Panc1 (cell line): ENCODE results near the gene KRTAP4-5.

Experiments
- SIN3A ChIP-seq: IDR thresholded peaks from 2 replicates; pipeline ENCODE4 v1.6.1; 2012; ENCODE audit warnings: low read depth, mild to moderate bottlenecking, low read length, moderate library complexity, borderline replicate concordance; ENCODE audit not compliant: insufficient read depth
- TF ChIP-seq, protein P1 (sequence below): fragments of 450-650 bp; IDR thresholded peaks from 2 replicates; pipeline ENCODE4 v1.5.1; 2017; ENCODE audit warnings: mild to moderate bottlenecking
- TF ChIP-seq, protein P2 (sequence below), 2 experiments: IDR thresholded peaks; 2 replicates each; pipeline ENCODE4 v1.6.1; 2011 to 2012; ENCODE audit warnings: low read depth in 2 of 2, control low read depth in 1 of 2, low read length in 1 of 2, mild to moderate bottlenecking in 1 of 2, moderate library complexity in 1 of 2; ENCODE audit not compliant: insufficient read depth in 1 of 2

DNA sequence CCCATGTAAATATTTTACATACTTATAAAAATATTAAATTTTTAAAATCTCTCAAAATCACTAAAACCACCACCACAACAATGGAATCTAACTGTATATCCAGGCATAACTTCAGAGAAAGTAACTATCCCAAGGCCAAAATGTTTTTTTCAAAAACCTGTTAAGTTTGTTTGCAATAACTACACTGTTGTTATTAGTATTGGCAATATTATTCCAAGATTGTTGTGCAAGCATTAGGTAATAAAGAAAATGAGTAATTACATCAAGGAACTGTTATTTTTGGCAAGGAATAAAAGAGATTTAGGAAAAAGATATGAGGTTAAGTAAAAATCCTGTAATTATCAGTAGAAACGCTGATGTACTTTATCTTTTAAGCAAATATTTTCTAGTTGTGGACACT, 22.3 kb downstream of the KRTAP4-5 start:
- no peak for TF ChIP-seq SIN3A
- TF ChIP-seq, protein P1, sequence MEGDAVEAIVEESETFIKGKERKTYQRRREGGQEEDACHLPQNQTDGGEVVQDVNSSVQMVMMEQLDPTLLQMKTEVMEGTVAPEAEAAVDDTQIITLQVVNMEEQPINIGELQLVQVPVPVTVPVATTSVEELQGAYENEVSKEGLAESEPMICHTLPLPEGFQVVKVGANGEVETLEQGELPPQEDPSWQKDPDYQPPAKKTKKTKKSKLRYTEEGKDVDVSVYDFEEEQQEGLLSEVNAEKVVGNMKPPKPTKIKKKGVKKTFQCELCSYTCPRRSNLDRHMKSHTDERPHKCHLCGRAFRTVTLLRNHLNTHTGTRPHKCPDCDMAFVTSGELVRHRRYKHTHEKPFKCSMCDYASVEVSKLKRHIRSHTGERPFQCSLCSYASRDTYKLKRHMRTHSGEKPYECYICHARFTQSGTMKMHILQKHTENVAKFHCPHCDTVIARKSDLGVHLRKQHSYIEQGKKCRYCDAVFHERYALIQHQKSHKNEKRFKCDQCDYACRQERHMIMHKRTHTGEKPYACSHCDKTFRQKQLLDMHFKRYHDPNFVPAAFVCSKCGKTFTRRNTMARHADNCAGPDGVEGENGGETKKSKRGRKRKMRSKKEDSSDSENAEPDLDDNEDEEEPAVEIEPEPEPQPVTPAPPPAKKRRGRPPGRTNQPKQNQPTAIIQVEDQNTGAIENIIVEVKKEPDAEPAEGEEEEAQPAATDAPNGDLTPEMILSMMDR, result no peak
- TF ChIP-seq, protein P2, sequence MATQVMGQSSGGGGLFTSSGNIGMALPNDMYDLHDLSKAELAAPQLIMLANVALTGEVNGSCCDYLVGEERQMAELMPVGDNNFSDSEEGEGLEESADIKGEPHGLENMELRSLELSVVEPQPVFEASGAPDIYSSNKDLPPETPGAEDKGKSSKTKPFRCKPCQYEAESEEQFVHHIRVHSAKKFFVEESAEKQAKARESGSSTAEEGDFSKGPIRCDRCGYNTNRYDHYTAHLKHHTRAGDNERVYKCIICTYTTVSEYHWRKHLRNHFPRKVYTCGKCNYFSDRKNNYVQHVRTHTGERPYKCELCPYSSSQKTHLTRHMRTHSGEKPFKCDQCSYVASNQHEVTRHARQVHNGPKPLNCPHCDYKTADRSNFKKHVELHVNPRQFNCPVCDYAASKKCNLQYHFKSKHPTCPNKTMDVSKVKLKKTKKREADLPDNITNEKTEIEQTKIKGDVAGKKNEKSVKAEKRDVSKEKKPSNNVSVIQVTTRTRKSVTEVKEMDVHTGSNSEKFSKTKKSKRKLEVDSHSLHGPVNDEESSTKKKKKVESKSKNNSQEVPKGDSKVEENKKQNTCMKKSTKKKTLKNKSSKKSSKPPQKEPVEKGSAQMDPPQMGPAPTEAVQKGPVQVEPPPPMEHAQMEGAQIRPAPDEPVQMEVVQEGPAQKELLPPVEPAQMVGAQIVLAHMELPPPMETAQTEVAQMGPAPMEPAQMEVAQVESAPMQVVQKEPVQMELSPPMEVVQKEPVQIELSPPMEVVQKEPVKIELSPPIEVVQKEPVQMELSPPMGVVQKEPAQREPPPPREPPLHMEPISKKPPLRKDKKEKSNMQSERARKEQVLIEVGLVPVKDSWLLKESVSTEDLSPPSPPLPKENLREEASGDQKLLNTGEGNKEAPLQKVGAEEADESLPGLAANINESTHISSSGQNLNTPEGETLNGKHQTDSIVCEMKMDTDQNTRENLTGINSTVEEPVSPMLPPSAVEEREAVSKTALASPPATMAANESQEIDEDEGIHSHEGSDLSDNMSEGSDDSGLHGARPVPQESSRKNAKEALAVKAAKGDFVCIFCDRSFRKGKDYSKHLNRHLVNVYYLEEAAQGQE (IDR thresholded peaks at IDR 0.05; ENCODE audit: insufficient read depth in 1 of 2, low read depth in 2 of 2, low read length in 1 of 2), result no peak
